ENCODE results near the gene MYO1E. TPM values are rescaled to one million over a fixed set of nuclear protein-coding genes. Genes with fewer than 3 reads are reported as not detected.
"Not testable (repeated sequence)": the region's sequence is repeated elsewhere in the genome, so short reads cannot be mapped to it uniquely, and the experiment has no call there.

MYO1E gene
- total RNA-seq, 1 donor from 2014 or later: 36.4 TPM

- DNase-seq; intact Hi-C loops (cut with micrococcal nuclease); ATAC-seq: not testable (repeated sequence)
These were observed 92.4 kb downstream of the MYO1E start for GRCh38 chr15:59280292-59280691.

- intact Hi-C loops (cut with micrococcal nuclease): loop anchor here (2.0 kb wide), 1 partner anchor 26 kb away; no protein-coding TSS in a partner anchor
- ATAC-seq (no peak), DNase-seq (no peak)
These were observed 93.6 kb downstream of the MYO1E start for GRCh38 chr15:59279023-59279422.

- DNase-seq (no peak), ATAC-seq (no peak)
- intact Hi-C loops (cut with micrococcal nuclease): loop anchor here (2.0 kb wide), 1 partner anchor 27 kb away; no protein-coding TSS in a partner anchor
These were observed 94.6 kb downstream of the MYO1E start for GRCh38 chr15:59278120-59278519.

GRCh38 chr15:59276225-59277178 is 96.2 kb downstream of the MYO1E start:
- ATAC-seq (no peak), DNase-seq (no peak)
- intact Hi-C loops (cut with micrococcal nuclease): no loop called here

GRCh38 chr15:59274126-59274970 is 98.3 kb downstream of the MYO1E start:
- no peak for ATAC-seq

GRCh38 chr15:59273234-59273633 is 99.4 kb downstream of the MYO1E start:
- no peak for ATAC-seq
- DNase-seq: no peak
- intact Hi-C loops (cut with micrococcal nuclease): no loop called here

More at GRCh38 chr15:59274126-59274970, 98.3 kb downstream of the MYO1E start:
- no peak for DNase-seq
- intact Hi-C loops (cut with micrococcal nuclease): no loop called here

GRCh38 chr15:59271595-59272201 is 101.0 kb downstream of the MYO1E start:
- no peak for DNase-seq
- intact Hi-C loops (cut with micrococcal nuclease): no loop called here
- ATAC-seq: no peak

- intact Hi-C loops (cut with micrococcal nuclease): no loop called here
- DNase-seq (no peak), ATAC-seq (no peak)
These were observed 103.7 kb downstream of the MYO1E start for GRCh38 chr15:59268852-59269407.

GRCh38 chr15:59268168-59268851 is 104.4 kb downstream of the MYO1E start:
- no peak for DNase-seq
- ATAC-seq: no peak
- intact Hi-C loops (cut with micrococcal nuclease): no loop called here

- ATAC-seq: no peak
- intact Hi-C loops (cut with micrococcal nuclease): no loop called here
- no peak for DNase-seq
These were observed 106.6 kb downstream of the MYO1E start for GRCh38 chr15:59266028-59266427.

GRCh38 chr15:59262316-59262715 is 110.4 kb downstream of the MYO1E start:
- ATAC-seq: no peak
- intact Hi-C loops (cut with micrococcal nuclease): no loop called here
- no peak for DNase-seq

GRCh38 chr15:59260090-59260489 is 112.6 kb downstream of the MYO1E start:
- no peak for DNase-seq

GRCh38 chr15:59259137-59259943 is 113.3 kb downstream of the MYO1E start:
- intact Hi-C loops (cut with micrococcal nuclease): no loop called here
- DNase-seq (no peak), ATAC-seq (no peak)

More at GRCh38 chr15:59260090-59260489, 112.6 kb downstream of the MYO1E start:
- intact Hi-C loops (cut with micrococcal nuclease): no loop called here
- no peak for ATAC-seq

- DNase-seq: no peak
- no peak for ATAC-seq
- intact Hi-C loops (cut with micrococcal nuclease): no loop called here
These were observed 114.4 kb downstream of the MYO1E start for GRCh38 chr15:59258317-59258716.

- intact Hi-C loops (cut with micrococcal nuclease): no loop called here
- ATAC-seq (no peak), DNase-seq (no peak)
These were observed 115.5 kb downstream of the MYO1E start for GRCh38 chr15:59257140-59257539.

- intact Hi-C loops (cut with micrococcal nuclease): no loop called here
- DNase-seq (no peak), ATAC-seq (no peak)
These were observed 116.2 kb downstream of the MYO1E start for GRCh38 chr15:59256482-59256881.

GRCh38 chr15:59255680-59256336 is 116.9 kb downstream of the MYO1E start:
- DNase-seq: no peak
- ATAC-seq: no peak
- intact Hi-C loops (cut with micrococcal nuclease): no loop called here
